Measurements from ENCODE around the gene KL. TPM values are rescaled to one million over a fixed set of nuclear protein-coding genes. Genes with fewer than 3 reads are reported as not detected.

KL gene
- total and polyA plus RNA-seq, 10 of the 15 experiments (the other 5 are each of a cell fraction or from before 2014, with no cell fraction given), result 0.08 to 2.1 (median 1.4) TPM

- Histone ChIP-seq H3K27ac (ENCODE audit: control insufficient read depth, insufficient read depth) (no peak overlapping the region), H3K4me3 (no peak overlapping the region), H3K36me3 (ENCODE audit: control insufficient read depth in 2 of 2, insufficient read depth in 2 of 2, low read length in 1 of 2) (peaks cover 0 to 14% of the 10 kb centered on the region in 2 experiments; a peak in 3 of 4 replicates), H3K27me3 (replicated peaks in 1 of 2; ENCODE audit: control insufficient read depth in 2 of 2, insufficient read depth in 2 of 2, low read length in 1 of 2) (no peaks in the 10 kb centered on the region), H3K79me2 (ENCODE audit: control insufficient read depth, insufficient read depth, low read length) (peaks cover under 1% of the 10 kb centered on the region; the same call in 1 of the 2 replicates), H3K4me1 (ENCODE audit: control insufficient read depth, insufficient read depth, low read length) (peaks cover 29% of the 10 kb centered on the region), H4K20me1 (ENCODE audit: control insufficient read depth, insufficient read depth) (no peaks in the 10 kb centered on the region), H3K4me2 (ENCODE audit: control insufficient read depth, insufficient read depth) (no peak overlapping the region), H3K9me3 (replicated peaks; ENCODE audit: control insufficient read depth, insufficient read depth, low read length) (peaks cover under 1% of the 10 kb centered on the region; the same call in 2 of the 3 replicates), H3K9ac (ENCODE audit: control insufficient read depth, insufficient read depth, low read length) (no peak overlapping the region), H2AFZ (ENCODE audit: control insufficient read depth, low read depth, low read length) (no peak overlapping the region)
- intact Hi-C loops (cut with micrococcal nuclease; ENCODE audit: unreplicated experiment) (loop anchor here (10.0 kb wide), 1 partner anchor 269 kb away; no protein-coding TSS in a partner anchor), in situ Hi-C loops (cut with MboI) (no loop called here)
- POLR2A ChIA-PET, result interaction anchor here (0.6 to 2.2 kb wide), 2 partner anchors 43 to 576 kb away, joined by 3 to 5 read pairs; no protein-coding TSS in a partner anchor
- WGBS (ENCODE audit: insufficient coverage, insufficient replicate concordance, low lambda C conversion rate, missing lambda C conversion rate), result 97% methylated on average over 4 of the region's 4 CpGs
- DNase-seq (ENCODE audit: low read depth, low spot score), result no peak
- SMC1A ChIA-PET (ENCODE audit: uncharacterized antibody, unreplicated experiment), result no interaction called here
- CTCF ChIA-PET, result interaction anchor here (0.8 kb wide), 1 partner anchor 46 kb away, joined by 4 read pairs; no protein-coding TSS in a partner anchor
- no peak for FAIRE-seq
- TF ChIP-seq NFXL1 (IDR thresholded peaks at IDR 0.05; ENCODE audit: borderline replicate concordance) (no peak), FOXM1 (IDR thresholded peaks at IDR 0.05; ENCODE audit: low read depth, low read length) (no peak), PAX8 (IDR thresholded peaks at IDR 0.05) (no peak), KDM1A (IDR thresholded peaks at IDR 0.05; ENCODE audit: borderline replicate concordance) (no peak), IKZF1 (conservative IDR thresholded peaks at IDR 0.05) (no peak), RELB (IDR thresholded peaks at IDR 0.05; ENCODE audit: low read depth) (no peak)
- RAD21 ChIA-PET (ENCODE audit: unreplicated experiment), result no interaction called here
- ATAC-seq, result no peak
- BruUV-seq (replicated peaks), result TSS peak; percentile 13
These were observed 87.2 kb downstream of the KL start for GRCh38 chr13:33103457-33103856.

Measured in GM12878 (cell line).